T-helper 17 cell (primary cell): ENCODE results near the gene GPR155. TPM values are rescaled to one million over a fixed set of nuclear protein-coding genes. Genes with fewer than 3 reads are reported as not detected.
A peak's percentile ranks its signal among the peaks of the same experiment; 100 is the strongest.
"Not testable (repeated sequence)": the region's sequence is repeated elsewhere in the genome, so short reads cannot be mapped to it uniquely, and the experiment has no call there.

Experiments used
- ATAC-seq: fragments of 150-1000 bp; cut with Tn5 transposase; 2 replicates; pipeline ENCODE4 v1.10.0; 2021; ENCODE audit warnings: mild to moderate bottlenecking, moderate library complexity
- DNase-seq, 3 donors: peaks; one replicate each; pipeline versions ENCODE4 v3.0.0 to v3.0.0-alpha.2; 2020 to 2021
- H3K9me3 ChIP-seq: one replicate; pipeline ENCODE4 v1.7.0; 2013; ENCODE audit warnings: low read length, mild to moderate bottlenecking; ENCODE audit not compliant: control insufficient read depth, poor library complexity, severe bottlenecking
- H3K27ac Mint-ChIP-seq: one replicate; pipeline ENCODE4 v1.8.0; 2022; ENCODE audit warnings: mild to moderate bottlenecking, moderate library complexity, mixed read lengths
- H3K27me3 Mint-ChIP-seq: one replicate; pipeline ENCODE4 v1.8.0; 2022; ENCODE audit warnings: mixed read lengths
- H3K36me3 Mint-ChIP-seq: one replicate; pipeline ENCODE4 v1.8.0; 2022; ENCODE audit warnings: low read depth, mixed read lengths
- H3K4me1 Mint-ChIP-seq: one replicate; pipeline ENCODE4 v1.8.0; 2022; ENCODE audit warnings: mild to moderate bottlenecking, mixed read lengths
- H3K4me3 Mint-ChIP-seq: one replicate; pipeline ENCODE4 v1.8.0; 2022; ENCODE audit warnings: mild to moderate bottlenecking, moderate library complexity, mixed read lengths
- total RNA-seq, 4 donors: library from RNA in 2 of 4; stranded (reverse) in 2 of 4; gene quantifications; one replicate each; pipeline ENCODE4 v1.2.3 and lab custom pipeline; 2022 to 2026

GPR155 gene
- total RNA-seq, 2 donors from 2014 or later, result 14.0 to 16.7 TPM

- DNase-seq (no peak), ATAC-seq (no peak)
- peaks cover 6% of the 10 kb centered on the region for H3K36me3 Mint-ChIP-seq
- peaks cover 13% of the 10 kb centered on the region for H3K4me1 Mint-ChIP-seq
- no peaks in the 10 kb centered on the region for H3K27me3 Mint-ChIP-seq
- no peak overlapping the region for H3K27ac Mint-ChIP-seq
- no peak overlapping the region for H3K4me3 Mint-ChIP-seq
- peaks cover 5% of the 10 kb centered on the region for H3K9me3 ChIP-seq
Observed at GRCh38 chr2:174511580-174512260, 24.9 kb upstream of the GPR155 start.

- peaks cover 10% of the 10 kb centered on the region for H3K4me1 Mint-ChIP-seq
- peaks cover 4% of the 10 kb centered on the region for H3K36me3 Mint-ChIP-seq
- ATAC-seq (no peak), DNase-seq (no peak)
- no peak overlapping the region for H3K4me3 Mint-ChIP-seq
- H3K9me3 ChIP-seq, result peaks cover 5% of the 10 kb centered on the region
- H3K27ac Mint-ChIP-seq, result no peak overlapping the region
- no peaks in the 10 kb centered on the region for H3K27me3 Mint-ChIP-seq
Observed at GRCh38 chr2:174510583-174511189, 23.9 kb upstream of the GPR155 start.

GRCh38 chr2:174503161-174503809, 16.5 kb upstream of the GPR155 start:
- peaks cover 5% of the 10 kb centered on the region for H3K4me1 Mint-ChIP-seq
- no peaks in the 10 kb centered on the region for H3K9me3 ChIP-seq
- no peaks in the 10 kb centered on the region for H3K27me3 Mint-ChIP-seq
- H3K27ac Mint-ChIP-seq, result no peak overlapping the region
- peaks cover 2% of the 10 kb centered on the region for H3K36me3 Mint-ChIP-seq
- no peak for DNase-seq
- no peak for ATAC-seq
- no peak overlapping the region for H3K4me3 Mint-ChIP-seq

DNA sequence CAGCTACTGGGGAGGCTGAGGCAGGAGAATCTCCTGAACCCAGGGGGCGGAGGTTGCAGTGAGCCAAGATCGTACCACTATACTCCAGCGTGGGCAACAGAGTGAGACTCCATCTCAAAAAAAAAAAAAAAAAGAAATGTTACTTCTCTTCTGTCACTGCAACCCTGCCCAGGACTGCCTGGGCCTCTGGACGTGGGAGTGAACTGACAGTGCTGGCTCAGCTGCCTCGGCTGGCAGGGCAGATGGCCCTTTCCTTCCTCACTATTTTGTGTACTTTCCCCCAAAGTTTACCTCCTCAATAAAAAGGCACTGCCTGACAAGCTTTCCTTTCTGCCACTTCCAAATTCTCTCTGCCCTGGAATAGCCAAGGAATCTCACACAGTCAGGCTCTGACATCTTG, 12.5 kb upstream of the GPR155 start:
- H3K36me3 Mint-ChIP-seq, result no peaks in the 10 kb centered on the region
- H3K27me3 Mint-ChIP-seq, result no peaks in the 10 kb centered on the region
- DNase-seq (no peak), ATAC-seq (no peak)
- no peaks in the 10 kb centered on the region for H3K9me3 ChIP-seq
- H3K4me1 Mint-ChIP-seq, result peaks cover 14% of the 10 kb centered on the region
- no peak overlapping the region for H3K27ac Mint-ChIP-seq
- no peak overlapping the region for H3K4me3 Mint-ChIP-seq

DNA sequence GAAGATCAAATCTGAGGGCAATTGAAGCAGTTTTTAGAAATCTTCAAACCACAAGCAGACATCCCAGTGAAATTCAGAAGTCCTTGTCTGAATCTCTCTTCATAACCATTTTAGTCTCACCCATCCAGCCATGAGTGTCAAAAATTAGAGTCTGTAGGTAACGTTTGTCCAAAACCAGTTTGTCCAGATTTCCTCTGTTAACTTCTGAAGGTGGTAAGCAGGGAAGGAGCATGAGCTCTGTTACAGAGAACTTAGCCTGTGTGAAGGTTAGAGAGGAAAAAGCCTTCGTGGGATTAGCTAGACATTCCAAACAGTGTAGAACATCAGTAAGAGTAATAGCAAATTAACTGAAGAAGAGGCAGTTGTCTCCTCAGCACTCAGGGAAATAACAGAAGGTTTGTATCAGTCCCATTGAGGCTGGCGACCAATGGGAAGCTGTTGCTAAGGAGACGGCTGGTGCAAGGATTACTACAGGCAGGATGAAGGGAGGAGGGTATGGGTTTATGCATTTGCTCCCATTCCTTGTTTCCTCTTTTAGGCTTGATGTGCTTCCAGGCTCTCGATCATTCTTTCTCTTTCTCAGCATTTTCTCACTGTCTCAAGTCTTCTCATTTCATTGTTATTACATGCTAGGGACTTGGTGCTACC, 8.7 kb upstream of the GPR155 start:
- Mint-ChIP-seq H3K4me1 (peaks cover 37% of the 10 kb centered on the region), H3K27me3 (no peaks in the 10 kb centered on the region), H3K36me3 (no peaks in the 10 kb centered on the region), H3K4me3 (no peak overlapping the region), H3K27ac (peak overlapping the region; percentile 99)
- H3K9me3 ChIP-seq, result no peaks in the 10 kb centered on the region
- DNase-seq (no peak), ATAC-seq (no peak)

DNA sequence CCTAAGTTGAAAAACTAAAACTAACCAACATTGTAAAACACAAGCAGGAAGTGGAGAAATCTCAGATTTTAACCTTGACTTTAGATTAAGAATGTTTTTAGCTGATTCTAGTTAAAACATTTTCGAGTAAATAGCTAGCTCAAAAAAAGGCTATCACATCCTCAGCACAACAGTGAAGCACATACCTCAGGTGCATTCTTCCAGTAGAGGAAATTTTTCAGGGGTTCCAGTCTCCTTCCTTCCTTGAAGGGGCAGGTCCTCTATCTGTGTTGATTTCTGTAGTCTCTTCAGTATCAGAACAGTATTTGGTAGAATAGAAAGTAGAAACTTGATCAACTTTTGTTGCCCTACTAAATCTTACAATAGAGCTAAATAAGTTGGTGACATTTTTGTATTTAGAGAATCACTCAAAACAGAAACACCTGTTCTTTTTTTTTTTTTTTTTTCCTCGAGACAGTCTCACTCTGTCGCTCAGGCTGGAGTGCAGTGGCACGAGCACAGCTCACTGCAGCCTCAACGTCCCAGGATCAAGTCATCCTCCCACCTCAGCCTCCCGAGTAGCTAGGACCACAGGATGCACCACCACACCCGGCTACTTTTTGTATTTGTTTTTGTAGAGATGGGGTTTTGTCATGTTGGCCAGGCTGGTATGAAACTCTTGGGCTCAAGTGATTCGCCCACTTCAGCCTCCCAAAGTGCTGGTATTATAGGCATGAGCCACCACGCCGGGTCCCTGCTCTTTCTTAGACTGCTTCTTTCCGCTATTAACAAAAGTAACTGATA, 6.9 kb upstream of the GPR155 start:
- Mint-ChIP-seq H3K27me3 (no peaks in the 10 kb centered on the region), H3K4me3 (peak overlapping the region; percentile 84), H3K36me3 (no peaks in the 10 kb centered on the region), H3K27ac (peak overlapping the region; percentile 99), H3K4me1 (peaks cover 50% of the 10 kb centered on the region)
- DNase-seq (no peak), ATAC-seq (peak; percentile 45)
- no peaks in the 10 kb centered on the region for H3K9me3 ChIP-seq

DNA sequence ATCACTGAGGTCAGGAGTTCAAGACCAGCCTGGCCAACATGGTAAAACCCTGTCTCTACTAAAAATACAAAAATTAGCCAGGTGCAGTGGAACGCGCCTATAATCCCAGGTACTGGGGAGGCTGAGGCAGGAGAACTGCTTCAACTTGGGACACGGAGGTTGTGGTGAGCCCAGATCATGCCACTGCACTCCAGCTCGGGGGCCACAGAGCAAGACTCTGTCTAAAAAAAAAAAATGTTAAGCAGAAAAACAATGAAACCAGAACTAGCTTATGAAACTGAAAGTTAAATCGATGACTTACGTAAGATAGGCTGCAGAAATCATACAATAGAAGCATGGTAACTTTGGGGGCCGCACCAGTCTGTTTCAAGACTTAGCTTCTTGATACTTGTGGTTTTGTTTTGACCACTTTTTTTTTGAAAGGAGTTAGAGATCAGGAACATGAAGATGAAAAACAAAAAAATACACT, 6.2 kb upstream of the GPR155 start:
- Mint-ChIP-seq H3K27me3 (no peaks in the 10 kb centered on the region), H3K4me3 (peak overlapping the region; percentile 84), H3K36me3 (no peaks in the 10 kb centered on the region), H3K4me1 (peaks cover 54% of the 10 kb centered on the region), H3K27ac (peak overlapping the region; percentile 99)
- DNase-seq (peak; percentile 20 to 40 (median 25)), ATAC-seq (peak; percentile 87)
- no peaks in the 10 kb centered on the region for H3K9me3 ChIP-seq

DNA sequence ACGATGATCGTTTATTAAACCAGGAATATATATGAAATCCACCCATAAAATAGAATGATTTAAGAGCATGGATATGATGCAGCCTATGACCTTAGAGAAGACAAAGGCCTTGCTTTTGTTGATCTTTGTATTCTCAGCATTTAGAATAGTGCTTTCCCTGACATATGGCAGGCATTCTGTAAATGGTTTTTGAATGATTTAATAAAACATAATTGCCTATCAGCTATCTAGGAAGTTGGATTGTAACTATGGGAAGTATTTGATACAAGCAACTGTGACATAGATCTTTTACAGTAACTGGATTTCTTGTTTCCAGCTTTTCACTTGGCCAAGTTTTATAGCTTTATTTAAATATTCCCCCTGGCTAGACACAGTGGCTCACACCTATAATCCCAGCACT, 5.1 kb upstream of the GPR155 start:
- DNase-seq (no peak), ATAC-seq (no peak)
- Mint-ChIP-seq H3K4me3 (peak overlapping the region; percentile 76), H3K36me3 (no peaks in the 10 kb centered on the region), H3K4me1 (peaks cover 58% of the 10 kb centered on the region), H3K27me3 (no peaks in the 10 kb centered on the region), H3K27ac (peak overlapping the region; percentile 99)
- H3K9me3 ChIP-seq, result no peaks in the 10 kb centered on the region

GRCh38 chr2:174490051-174490450, 3.2 kb upstream of the GPR155 start:
- DNase-seq (no peak), ATAC-seq (no peak)
- H3K9me3 ChIP-seq, result no peaks in the 10 kb centered on the region
- peak overlapping the region; percentile 99 for H3K27ac Mint-ChIP-seq
- no peaks in the 10 kb centered on the region for H3K27me3 Mint-ChIP-seq
- peaks cover 52% of the 10 kb centered on the region for H3K4me1 Mint-ChIP-seq
- H3K4me3 Mint-ChIP-seq, result peak overlapping the region; percentile 94
- peaks cover 4% of the 10 kb centered on the region for H3K36me3 Mint-ChIP-seq

DNA sequence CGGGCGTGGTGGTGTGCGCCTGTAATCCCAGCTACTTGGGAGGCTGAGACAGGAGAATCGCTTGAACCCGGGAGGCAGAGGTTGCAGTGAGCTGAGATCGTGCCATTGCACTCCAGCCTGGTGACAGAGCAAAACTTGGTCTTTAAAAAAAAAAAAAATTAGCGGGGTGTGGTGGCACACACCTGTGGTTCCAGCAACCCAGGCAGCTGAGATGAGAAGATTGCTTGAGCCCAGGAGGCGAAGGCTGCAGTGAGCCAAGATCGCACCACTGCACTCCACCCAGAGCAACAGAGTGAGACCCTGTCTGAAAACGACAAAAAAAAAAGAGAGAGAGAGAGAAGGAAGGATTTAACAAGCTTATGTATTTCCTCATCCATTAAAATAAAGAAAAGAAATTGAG, 2.7 kb upstream of the GPR155 start:
- Mint-ChIP-seq H3K4me1 (peaks cover 55% of the 10 kb centered on the region), H3K27ac (peak overlapping the region; percentile 99), H3K4me3 (peak overlapping the region; percentile 94)
- not testable (repeated sequence) for H3K36me3 Mint-ChIP-seq, H3K27me3 Mint-ChIP-seq, H3K9me3 ChIP-seq
- DNase-seq, result peak; percentile 6 to 13 (median 13)
- peak; percentile 14 for ATAC-seq

DNA sequence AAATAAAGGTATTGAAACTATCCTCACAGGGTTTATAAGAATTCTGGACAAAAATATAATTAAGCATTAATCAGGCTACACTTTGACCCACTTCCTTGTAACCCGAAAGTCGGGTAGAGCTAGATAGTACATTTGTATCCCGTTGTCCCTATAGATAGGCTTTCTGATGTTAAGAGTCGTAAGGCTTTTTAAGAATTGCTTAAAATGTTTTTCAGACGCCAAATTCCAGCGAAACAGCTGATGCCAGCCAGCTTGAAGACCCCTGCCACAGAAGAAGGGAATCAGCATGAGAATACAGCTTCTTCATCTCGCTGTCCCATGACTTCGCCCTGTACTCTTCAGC, 962 bp upstream of the GPR155 start:
- H3K4me1 Mint-ChIP-seq, result peaks cover 51% of the 10 kb centered on the region
- peak overlapping the region; percentile 99 for H3K27ac Mint-ChIP-seq
- no peaks in the 10 kb centered on the region for H3K9me3 ChIP-seq
- DNase-seq (no peak), ATAC-seq (no peak)
- peak overlapping the region; percentile 100 for H3K4me3 Mint-ChIP-seq
- H3K36me3 Mint-ChIP-seq, result peaks cover 4% of the 10 kb centered on the region
- H3K27me3 Mint-ChIP-seq, result no peaks in the 10 kb centered on the region

DNA sequence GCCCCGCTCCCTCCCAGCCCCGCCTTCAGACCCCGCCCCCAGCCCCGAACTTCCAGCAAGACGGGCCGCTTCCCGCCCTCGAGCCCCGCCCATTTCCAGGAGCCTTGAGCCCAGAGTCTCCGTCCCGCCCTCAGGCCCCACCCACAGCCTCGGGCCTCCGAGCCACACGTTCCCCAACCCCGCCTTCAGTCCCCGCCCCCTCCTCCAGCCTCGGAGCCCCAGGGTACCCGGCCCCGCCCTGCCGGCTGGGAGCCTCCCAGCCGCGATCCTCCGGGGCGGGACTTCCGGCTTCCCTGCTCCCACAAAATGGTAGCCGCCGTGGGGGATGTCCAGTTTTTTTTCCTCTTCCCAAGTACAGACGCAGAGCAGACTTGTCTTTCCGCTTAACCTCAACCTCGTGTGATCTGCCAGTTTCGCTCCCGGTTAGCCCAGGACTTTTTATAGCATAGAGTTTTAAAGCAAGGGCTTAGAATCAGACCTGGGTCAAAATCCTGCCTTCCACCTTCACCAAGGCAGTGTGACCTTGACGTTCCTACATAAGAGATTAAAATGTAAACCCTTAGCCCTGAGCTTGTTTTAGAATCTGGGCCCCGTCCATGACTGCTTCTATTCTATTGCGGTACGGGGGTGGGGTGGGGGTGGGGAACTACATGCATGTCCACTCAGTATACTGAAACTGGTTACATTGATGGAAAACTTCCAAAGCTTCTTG, 435 bp upstream of the GPR155 start:
- H3K27ac Mint-ChIP-seq, result peak overlapping the region; percentile 99
- peaks cover 48% of the 10 kb centered on the region for H3K4me1 Mint-ChIP-seq
- ATAC-seq (peak; percentile 82), DNase-seq (peak; percentile 59 to 97 (median 97))
- no peaks in the 10 kb centered on the region for H3K9me3 ChIP-seq
- H3K36me3 Mint-ChIP-seq, result peaks cover 4% of the 10 kb centered on the region
- H3K4me3 Mint-ChIP-seq, result peak overlapping the region; percentile 100
- no peaks in the 10 kb centered on the region for H3K27me3 Mint-ChIP-seq
